HG03575 (cell line): Measurements from ENCODE around the gene REV3L.
"Not testable (repeated sequence)": the region's sequence is repeated elsewhere in the genome, so short reads cannot be mapped to it uniquely, and the experiment has no call there.

Source experiments
- ATAC-seq: cut with Tn5 transposase; IDR thresholded peaks from one replicate; pipeline ENCODE4 v1.9.1; 2021; ENCODE audit not compliant: unreplicated experiment, insufficient number of reproducible peaks, low FRiP score; ENCODE audit errors: extremely low read depth

Gene REV3L

DNA sequence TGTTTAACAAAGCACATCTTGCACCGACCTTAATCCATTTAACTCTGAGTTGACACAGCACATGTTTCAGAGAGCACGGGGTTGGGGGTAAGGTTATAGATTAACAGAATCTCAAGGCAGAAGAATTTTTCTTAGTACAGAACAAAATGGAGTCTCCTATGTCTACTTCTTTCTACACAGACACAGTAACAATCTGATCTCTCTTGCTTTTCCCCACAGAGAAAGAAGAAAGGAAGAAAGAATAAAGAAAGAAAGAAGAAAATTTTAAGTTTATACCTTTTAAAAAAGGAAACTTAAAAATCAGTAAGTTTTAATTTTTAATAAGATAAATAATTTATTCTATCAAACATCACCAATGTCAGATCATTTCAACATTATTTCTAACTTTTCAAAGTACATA, 227.2 kb downstream of the REV3L start:
- not testable (repeated sequence) for ATAC-seq

DNA sequence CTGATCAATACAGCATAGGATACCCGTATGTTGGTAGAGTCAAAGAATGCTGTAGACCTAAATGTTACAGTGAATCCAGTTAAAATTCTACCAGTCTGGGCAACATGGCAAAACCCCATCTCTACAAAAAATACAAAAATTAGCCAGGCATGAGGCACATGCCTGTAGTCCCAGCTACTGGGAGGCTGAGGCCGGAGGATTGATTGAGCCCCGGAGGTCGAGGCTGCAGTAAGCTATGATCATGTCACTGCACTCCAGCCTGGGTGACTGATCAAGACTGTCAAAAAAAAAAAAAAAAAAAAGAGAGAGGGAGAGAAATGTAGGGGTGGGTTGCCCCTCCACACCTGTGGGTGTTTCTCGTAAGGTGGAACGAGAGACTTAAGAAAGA, 228.2 kb downstream of the REV3L start:
- ATAC-seq = no peak

DNA sequence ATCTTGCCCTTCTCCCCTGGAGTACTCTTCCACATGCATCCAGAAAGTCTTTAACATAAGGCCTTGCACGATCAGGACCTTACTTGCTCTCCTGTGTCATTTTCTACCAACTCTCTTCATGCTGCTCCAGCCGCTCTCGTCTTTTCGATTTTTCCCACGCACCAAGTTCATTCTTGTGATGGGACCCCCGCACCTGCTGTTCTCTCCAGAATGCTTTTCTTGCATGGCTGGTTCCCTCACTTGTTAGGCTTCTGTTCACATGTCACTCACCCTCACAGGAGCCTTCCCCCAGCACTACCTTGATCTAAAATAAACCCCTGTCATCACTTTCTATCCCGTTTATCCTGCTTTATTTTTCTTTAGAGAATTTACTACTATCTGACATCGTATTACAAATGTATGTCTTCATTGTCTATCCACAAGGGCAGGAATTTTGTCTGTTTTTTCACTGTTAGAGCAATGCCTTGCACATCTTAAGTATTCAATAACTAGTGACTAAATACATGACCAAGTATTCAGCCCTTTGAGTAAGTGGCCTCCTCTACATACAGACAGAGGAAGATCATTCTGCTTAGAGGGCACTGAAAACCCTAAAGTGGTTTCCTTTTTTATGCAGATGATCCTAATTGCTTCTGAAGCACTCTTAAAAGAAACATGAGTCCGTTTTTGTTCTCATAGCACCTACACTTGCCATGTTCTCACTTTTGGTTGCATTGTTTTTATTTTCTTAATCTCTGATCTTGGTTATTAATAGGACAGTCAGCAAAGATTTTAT, 228.8 kb downstream of the REV3L start:
- ATAC-seq = no peak

DNA sequence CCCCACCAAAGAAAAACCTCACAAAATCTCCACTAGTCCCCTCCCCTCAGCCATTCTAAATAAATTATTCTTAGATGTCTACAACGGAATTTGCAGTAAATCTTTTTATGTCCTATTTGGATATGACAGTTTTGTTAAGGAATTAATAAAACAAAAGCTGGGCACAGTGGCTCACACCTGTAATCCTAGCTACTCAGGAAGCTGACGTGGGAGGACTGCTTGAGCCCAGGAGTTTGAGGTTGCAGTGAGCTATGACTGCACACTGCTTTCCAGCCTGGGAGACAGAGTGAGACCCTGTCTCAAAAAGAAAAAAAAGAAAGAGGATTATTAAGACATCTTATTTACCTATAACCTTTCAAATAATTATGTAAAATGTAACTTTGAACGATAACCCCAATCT, 230.3 kb downstream of the REV3L start:
- ATAC-seq = no peak

DNA sequence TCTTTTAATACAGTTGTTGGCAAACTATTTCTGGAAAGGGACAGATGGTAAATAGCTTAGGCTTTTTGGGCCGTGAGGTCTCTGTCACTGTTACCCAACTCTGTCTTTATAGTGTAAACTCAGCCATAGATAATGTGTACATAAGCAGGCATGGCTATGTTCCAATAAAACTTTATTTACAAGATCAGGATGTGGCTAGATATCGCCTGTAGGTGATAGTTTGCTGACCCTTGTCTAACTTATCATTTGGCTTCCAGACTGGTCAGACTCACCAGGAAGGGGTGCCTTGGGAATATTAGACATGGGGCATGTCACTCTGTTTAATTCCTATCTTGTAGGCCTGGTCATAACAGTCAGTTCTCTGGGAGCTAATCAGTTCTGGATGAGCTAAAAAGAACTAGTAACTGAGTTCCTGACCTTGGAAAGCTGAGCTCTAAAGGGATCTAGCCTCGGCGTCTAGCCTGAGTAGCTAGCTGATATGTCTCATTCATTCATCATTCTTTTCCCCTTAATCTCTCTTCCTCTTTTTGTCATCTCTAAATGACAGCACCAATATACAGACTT, 232.1 kb downstream of the REV3L start:
- ATAC-seq = no peak
